ENCODE results near the gene PHAF1. TPM values are rescaled to one million over a fixed set of nuclear protein-coding genes. Genes with fewer than 3 reads are reported as not detected.

The PHAF1 gene
- total and polyA plus RNA-seq, 3 experiments from 2014 or later, result 14.7 to 21.2 (median 20.2) TPM

GRCh38 chr16:67186550-67186950 lies 76.8 kb downstream of the PHAF1 start:
- POLR2A ChIA-PET, result interaction anchor here (0.8 kb wide), 1 partner anchor 16 kb away, joined by 3 read pairs; the partner anchor contains the start of gene NOL3
- Mint-ChIP-seq H3K36me3 (no peaks in the 10 kb centered on the region), H3K27ac (no peak overlapping the region)

GRCh38 chr16:67187175-67187890 lies 77.6 kb downstream of the PHAF1 start:
- no peak for DNase-seq
- Histone ChIP-seq H3K27me3 (ENCODE audit: insufficient read depth, low read length, poor library complexity, severe bottlenecking) (no peaks in the 10 kb centered on the region), H3K9me3 (ENCODE audit: low read length) (no peaks in the 10 kb centered on the region), H3K4me3 (ENCODE audit: low read length) (no peak overlapping the region), H3K4me1 (ENCODE audit: insufficient read depth, low read length) (peaks cover 33% of the 10 kb centered on the region), H3K36me3 (ENCODE audit: insufficient read depth, low read length) (no peaks in the 10 kb centered on the region), H3K27ac (ENCODE audit: low read depth, low read length) (no peak overlapping the region)
- Mint-ChIP-seq H3K27me3 (peaks cover 0 to 4% of the 10 kb centered on the region in 2 donors), H3K36me3 (peaks cover 0 to 2% (median 0%) of the 10 kb centered on the region in 3 donors), H3K9me3 (no peaks in the 10 kb centered on the region), H3K27ac (no peak overlapping the region), H3K4me3 (no peak overlapping the region), H3K4me1 (peaks cover 15 to 28% (median 18%) of the 10 kb centered on the region in 3 donors)
- ChIA-PET CTCF (interaction anchor here (1.0 to 11.3 kb wide), 2 partner anchors 29 to 357 kb away, joined by 3 to 205 read pairs; partner anchors contain the start of genes B3GNT9, FBXL8, HSF4 and NAE1), POLR2A (no interaction called here)

More at GRCh38 chr16:67186550-67186950, 76.8 kb downstream of the PHAF1 start:
- Histone ChIP-seq H3K36me3 (ENCODE audit: insufficient read depth, low read length) (no peaks in the 10 kb centered on the region), H3K9me3 (ENCODE audit: low read length) (no peaks in the 10 kb centered on the region), H3K4me3 (ENCODE audit: low read length) (no peak overlapping the region), H3K4me1 (ENCODE audit: insufficient read depth, low read length) (peaks cover 29% of the 10 kb centered on the region), H3K27ac (ENCODE audit: low read depth, low read length) (no peak overlapping the region), H3K27me3 (ENCODE audit: insufficient read depth, low read length, poor library complexity, severe bottlenecking) (no peaks in the 10 kb centered on the region)
- H3K4me1 Mint-ChIP-seq, result peaks cover 11 to 22% (median 13%) of the 10 kb centered on the region in 3 donors
- CTCF ChIA-PET, result interaction anchor here (1.0 to 11.3 kb wide), 4 partner anchors 10 to 356 kb away, joined by 3 to 205 read pairs (median 14); partner anchors contain the start of genes B3GNT9, FBXL8, HSF4 and NAE1
- no peaks in the 10 kb centered on the region for H3K9me3 Mint-ChIP-seq
- H3K4me3 Mint-ChIP-seq, result peak overlapping the region in 3 of 7 donors; percentile 6 to 34 (median 24)
- peaks cover 0 to 4% of the 10 kb centered on the region in 2 donors for H3K27me3 Mint-ChIP-seq
- DNase-seq, result no peak

GRCh38 chr16:67188323-67188722 lies 78.6 kb downstream of the PHAF1 start:
- no peaks in the 10 kb centered on the region for H3K36me3 ChIP-seq (ENCODE audit: insufficient read depth, low read length)
- H3K9me3 Mint-ChIP-seq, result no peaks in the 10 kb centered on the region
- peak overlapping the region in 1 of 8 donors; percentile 74 for H3K27ac Mint-ChIP-seq
- peaks cover 36% of the 10 kb centered on the region for H3K4me1 ChIP-seq (ENCODE audit: insufficient read depth, low read length)
- peaks cover 0 to 8% (median 0%) of the 10 kb centered on the region in 3 donors for H3K36me3 Mint-ChIP-seq
- H3K27me3 Mint-ChIP-seq, result peaks cover 0 to 4% of the 10 kb centered on the region in 2 donors
- POLR2A ChIA-PET, result no interaction called here
- H3K27me3 ChIP-seq (ENCODE audit: insufficient read depth, low read length, poor library complexity, severe bottlenecking), result no peaks in the 10 kb centered on the region
- no peak for DNase-seq
- H3K4me3 Mint-ChIP-seq, result peak overlapping the region in 1 of 7 donors; percentile 62
- CTCF ChIA-PET, result interaction anchor here (1.0 to 11.3 kb wide), 3 partner anchors 9 to 30 kb away, joined by 3 to 205 read pairs (median 3); partner anchors contain the start of genes B3GNT9, FBXL8, HSF4 and TRADD
- H3K9me3 ChIP-seq (ENCODE audit: low read length), result no peaks in the 10 kb centered on the region
- H3K4me1 Mint-ChIP-seq, result peaks cover 22 to 38% (median 28%) of the 10 kb centered on the region in 3 donors
- H3K4me3 ChIP-seq (ENCODE audit: low read length), result no peak overlapping the region
- no peak overlapping the region for H3K27ac ChIP-seq (ENCODE audit: low read depth, low read length)

- Mint-ChIP-seq H3K27ac (no peak overlapping the region), H3K36me3 (peaks cover 0 to 12% (median 0%) of the 10 kb centered on the region in 3 donors), H3K27me3 (peaks cover 0 to 4% of the 10 kb centered on the region in 2 donors), H3K4me1 (peaks cover 27 to 43% (median 33%) of the 10 kb centered on the region in 3 donors), H3K4me3 (no peak overlapping the region), H3K9me3 (no peaks in the 10 kb centered on the region)
- no peak for DNase-seq
- Histone ChIP-seq H3K9me3 (ENCODE audit: low read length) (no peaks in the 10 kb centered on the region), H3K4me1 (ENCODE audit: insufficient read depth, low read length) (peaks cover 40% of the 10 kb centered on the region), H3K36me3 (ENCODE audit: insufficient read depth, low read length) (no peaks in the 10 kb centered on the region), H3K4me3 (ENCODE audit: low read length) (no peak overlapping the region), H3K27ac (ENCODE audit: low read depth, low read length) (no peak overlapping the region), H3K27me3 (ENCODE audit: insufficient read depth, low read length, poor library complexity, severe bottlenecking) (no peaks in the 10 kb centered on the region)
- POLR2A ChIA-PET, result no interaction called here
- CTCF ChIA-PET, result interaction anchor here (1.0 to 11.3 kb wide), 3 partner anchors 9 to 30 kb away, joined by 3 to 205 read pairs (median 3); partner anchors contain the start of genes B3GNT9, FBXL8, HSF4 and TRADD
Observed at GRCh38 chr16:67188798-67189197, 79.1 kb downstream of the PHAF1 start.

GRCh38 chr16:67190041-67190440 lies 80.3 kb downstream of the PHAF1 start, which contains the start of gene EXOC3L1:
Gene EXOC3L1, minus strand, starts transcription at chr16:67190136. Its CDS starts 460 bp downstream, at chr16:67189676.
- CTCF ChIA-PET, result interaction anchor here (1.3 to 11.3 kb wide), 2 partner anchors 31 to 172 kb away, joined by 4 to 205 read pairs; partner anchors contain the start of genes B3GNT9, FBXL8, HSF4 and TRADD
- Mint-ChIP-seq H3K27ac (peak within 1 kb of the TSS in 1 of 8 donors; percentile 77), H3K4me1 (peaks cover 32 to 46% (median 41%) of the 10 kb centered on the region in 3 donors), H3K27me3 (peaks cover 0 to 4% of the 10 kb centered on the region in 2 donors), H3K36me3 (peaks cover 0 to 24% (median 0%) of the 10 kb centered on the region in 3 donors), H3K9me3 (no peaks in the 10 kb centered on the region), H3K4me3 (peak within 1 kb of the TSS in 1 of 7 donors; percentile 13)
- H3K9me3 ChIP-seq (ENCODE audit: low read length), result no peaks in the 10 kb centered on the region
- peaks cover 9% of the 10 kb centered on the region for H3K36me3 ChIP-seq (ENCODE audit: insufficient read depth, low read length)
- no peak within 1 kb of the TSS for H3K4me3 ChIP-seq (ENCODE audit: low read length)
- H3K27me3 ChIP-seq (ENCODE audit: insufficient read depth, low read length, poor library complexity, severe bottlenecking), result no peaks in the 10 kb centered on the region
- no peak for DNase-seq
- POLR2A ChIA-PET, result no interaction called here
- H3K4me1 ChIP-seq (ENCODE audit: insufficient read depth, low read length), result peaks cover 34% of the 10 kb centered on the region
- no peak within 1 kb of the TSS for H3K27ac ChIP-seq (ENCODE audit: low read depth, low read length)

- peaks cover 15% of the 10 kb centered on the region for H3K36me3 ChIP-seq (ENCODE audit: insufficient read depth, low read length)
- H3K4me1 Mint-ChIP-seq, result peaks cover 25 to 46% (median 41%) of the 10 kb centered on the region in 3 donors
- peaks cover 0 to 31% (median 2%) of the 10 kb centered on the region in 3 donors for H3K36me3 Mint-ChIP-seq
- H3K27ac Mint-ChIP-seq, result peak overlapping the region in 1 of 8 donors; percentile 79
- DNase-seq, result no peak
- H3K4me1 ChIP-seq (ENCODE audit: insufficient read depth, low read length), result peaks cover 27% of the 10 kb centered on the region
- no peaks in the 10 kb centered on the region for H3K9me3 ChIP-seq (ENCODE audit: low read length)
- H3K4me3 ChIP-seq (ENCODE audit: low read length), result no peak overlapping the region
- no peaks in the 10 kb centered on the region for H3K27me3 Mint-ChIP-seq
- peak overlapping the region in 5 of 7 donors; percentile 13 to 95 (median 91) for H3K4me3 Mint-ChIP-seq
- no peaks in the 10 kb centered on the region for H3K27me3 ChIP-seq (ENCODE audit: insufficient read depth, low read length, poor library complexity, severe bottlenecking)
- CTCF ChIA-PET, result interaction anchor here (1.3 to 11.3 kb wide), 2 partner anchors 32 to 173 kb away, joined by 4 to 205 read pairs; partner anchors contain the start of genes B3GNT9, FBXL8, HSF4 and TRADD
- POLR2A ChIA-PET, result no interaction called here
- no peak overlapping the region for H3K27ac ChIP-seq (ENCODE audit: low read depth, low read length)
- no peaks in the 10 kb centered on the region for H3K9me3 Mint-ChIP-seq
Observed at GRCh38 chr16:67190448-67191399, 81.0 kb downstream of the PHAF1 start.

GRCh38 chr16:67191411-67191994 lies 81.8 kb downstream of the PHAF1 start:
- H3K4me1 ChIP-seq (ENCODE audit: insufficient read depth, low read length), result peaks cover 24% of the 10 kb centered on the region
- H3K4me3 ChIP-seq (ENCODE audit: low read length), result peak overlapping the region; percentile 84
- no peaks in the 10 kb centered on the region for H3K27me3 ChIP-seq (ENCODE audit: insufficient read depth, low read length, poor library complexity, severe bottlenecking)
- peaks cover 23% of the 10 kb centered on the region for H3K36me3 ChIP-seq (ENCODE audit: insufficient read depth, low read length)
- Mint-ChIP-seq H3K27me3 (no peaks in the 10 kb centered on the region), H3K4me3 (peak overlapping the region; percentile 84 to 95 (median 91)), H3K36me3 (peaks cover 4 to 39% (median 7%) of the 10 kb centered on the region in 3 donors), H3K4me1 (peaks cover 30 to 50% (median 48%) of the 10 kb centered on the region in 3 donors), H3K27ac (peak overlapping the region; percentile 78 to 94 (median 90)), H3K9me3 (no peaks in the 10 kb centered on the region)
- ChIA-PET POLR2A (no interaction called here), CTCF (interaction anchor here (1.3 to 11.3 kb wide), 2 partner anchors 33 to 174 kb away, joined by 4 to 205 read pairs; partner anchors contain the start of genes B3GNT9, FBXL8, HSF4 and TRADD)
- no peaks in the 10 kb centered on the region for H3K9me3 ChIP-seq (ENCODE audit: low read length)
- DNase-seq, result no peak
- H3K27ac ChIP-seq (ENCODE audit: low read depth, low read length), result no peak overlapping the region
